Right hindlimb (tissue), 1 donor: Measurements from ENCODE around the gene HSF5.

Source experiments
- DNase-seq: peaks from one replicate; pipeline ENCODE4 v3.0.0-alpha.2; 2018

HSF5 gene

GRCh38 chr17:58383892-58384462 lies 104.2 kb downstream of the HSF5 start:
- no peak for DNase-seq

GRCh38 chr17:58382872-58383242 lies 105.4 kb downstream of the HSF5 start:
- DNase-seq: no peak

- DNase-seq: no peak
Observed at GRCh38 chr17:58382108-58382871, 105.9 kb downstream of the HSF5 start.

GRCh38 chr17:58381124-58382035 lies 106.8 kb downstream of the HSF5 start:
- DNase-seq: peak; percentile 48

- no peak for DNase-seq
Observed at GRCh38 chr17:58380207-58381123, 107.7 kb downstream of the HSF5 start.

GRCh38 chr17:58379511-58379824 lies 108.7 kb downstream of the HSF5 start:
- no peak for DNase-seq

GRCh38 chr17:58378733-58379510 lies 109.3 kb downstream of the HSF5 start:
- DNase-seq: no peak

GRCh38 chr17:58377661-58378060 lies 110.5 kb downstream of the HSF5 start:
- no peak for DNase-seq

GRCh38 chr17:58377093-58377601 lies 111.1 kb downstream of the HSF5 start:
- no peak for DNase-seq

- DNase-seq: no peak
Observed at GRCh38 chr17:58376472-58377000, 111.7 kb downstream of the HSF5 start.

- DNase-seq: no peak
Observed at GRCh38 chr17:58375811-58376210, 112.4 kb downstream of the HSF5 start.

GRCh38 chr17:58375256-58375655 lies 113.0 kb downstream of the HSF5 start:
- DNase-seq: no peak

GRCh38 chr17:58373923-58374322 lies 114.3 kb downstream of the HSF5 start:
- no peak for DNase-seq

- no peak for DNase-seq
Observed at GRCh38 chr17:58373003-58373402, 115.2 kb downstream of the HSF5 start.

GRCh38 chr17:58371300-58371950 lies 116.8 kb downstream of the HSF5 start:
- no peak for DNase-seq

GRCh38 chr17:58370716-58371115 lies 117.5 kb downstream of the HSF5 start:
- no peak for DNase-seq

GRCh38 chr17:58370309-58370708 lies 117.9 kb downstream of the HSF5 start:
- DNase-seq: no peak
